Measurements from ENCODE around the gene SLC8A1. TPM values are rescaled to one million over a fixed set of nuclear protein-coding genes. Genes with fewer than 3 reads are reported as not detected.

SLC8A1 gene
- total RNA-seq, 6 donors from 2014 or later, result 21.8 to 58.6 (median 25.3) TPM

DNA sequence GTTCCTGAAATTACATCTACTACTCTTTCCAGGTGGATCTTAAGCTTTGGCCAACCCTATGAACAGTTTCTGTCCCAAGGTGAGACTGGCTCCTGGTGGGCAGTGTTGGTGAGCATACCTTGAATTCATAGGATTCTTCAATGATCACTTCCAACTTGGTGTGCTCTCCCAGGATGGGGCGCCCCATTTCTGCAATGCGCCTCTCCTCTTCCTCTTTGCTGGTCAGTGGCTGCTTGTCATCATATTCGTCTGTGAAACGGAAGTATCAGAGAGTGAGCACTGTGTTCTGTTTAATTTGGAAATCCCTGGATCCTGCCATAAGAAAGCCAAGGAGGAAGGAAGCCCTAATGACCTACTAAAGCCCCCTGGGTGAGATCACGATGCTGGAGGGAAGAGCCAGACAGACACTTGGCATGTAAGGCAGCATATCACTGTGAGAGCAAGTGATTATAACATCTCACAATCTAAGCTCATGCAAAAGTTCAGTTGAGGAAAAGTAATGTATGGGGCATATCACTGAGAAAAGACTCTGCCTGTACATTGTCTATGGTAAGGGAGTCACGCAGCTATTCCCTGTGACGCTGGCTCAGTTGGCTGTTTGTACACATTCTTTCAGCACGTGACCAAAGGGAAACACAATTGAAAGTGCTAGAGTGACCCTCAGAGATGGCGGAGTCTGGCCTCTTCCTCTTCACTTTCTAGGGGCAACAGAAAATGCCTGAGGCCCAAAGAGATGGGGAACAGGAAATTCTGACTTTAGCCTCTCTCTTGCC lies 287.0 kb downstream of the SLC8A1 start:
- no peak for TF ChIP-seq CTCF (IDR thresholded peaks at IDR 0.05)
- TF ChIP-seq POLR2AphosphoS5 (IDR thresholded peaks at IDR 0.05), result peak in 1 of 2 donors; percentile 14
- no peaks in the 10 kb centered on the region for H3K27me3 ChIP-seq
- peak overlapping the region in 3 of 4 donors; percentile 2 to 30 (median 28) for H3K27ac ChIP-seq
- H3K36me3 ChIP-seq, result no peaks in the 10 kb centered on the region
- peaks cover 3 to 5% (median 5%) of the 10 kb centered on the region in 4 donors for H3K4me1 ChIP-seq
- H3K9me3 ChIP-seq, result no peaks in the 10 kb centered on the region
- no peak overlapping the region for H3K4me3 ChIP-seq
- 41 to 53% methylated on average over 9 of the region's 9 CpGs for WGBS, 2 donors
- ATAC-seq (ENCODE audit: low FRiP score in 2 of 2) (peak; percentile 34 to 35), DNase-seq (no peak)

DNA sequence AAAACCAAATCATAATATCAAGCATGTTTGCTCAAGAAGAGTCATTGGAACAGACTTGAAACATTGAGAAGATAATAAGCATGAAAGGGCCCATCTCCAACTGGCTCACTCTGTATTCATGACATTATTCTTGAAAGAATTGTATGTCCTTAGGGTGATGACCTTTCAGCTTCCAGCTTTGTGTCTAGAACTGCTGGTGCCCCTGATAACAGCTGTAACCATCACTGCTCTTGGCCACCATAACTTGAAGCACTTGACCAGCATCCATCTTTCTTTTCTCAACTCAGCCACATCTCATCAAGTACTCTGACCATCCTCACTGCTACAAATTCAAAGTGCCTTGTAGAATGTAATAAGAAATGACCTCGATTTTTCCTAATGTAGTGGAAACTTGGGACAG lies 289.9 kb downstream of the SLC8A1 start:
- ATAC-seq (ENCODE audit: low FRiP score in 2 of 2), result no peak
- WGBS, 2 donors, result 63 to 64% methylated on average over 1 of the region's 1 CpG

GRCh38 chr2:40160751-40161218 lies 291.1 kb downstream of the SLC8A1 start:
- DNase-seq (no peak), ATAC-seq (ENCODE audit: low FRiP score in 2 of 2) (no peak)
- H3K27ac ChIP-seq, result peak overlapping the region in 1 of 4 donors; percentile 23
- H3K27me3 ChIP-seq, result no peaks in the 10 kb centered on the region
- 68 to 75% methylated on average over 2 of the region's 2 CpGs for whole genome bisulfite sequencing, 2 donors
- no peaks in the 10 kb centered on the region for H3K36me3 ChIP-seq
- peaks cover 2 to 5% (median 4%) of the 10 kb centered on the region in 4 donors for H3K4me1 ChIP-seq
- TF ChIP-seq EP300 (IDR thresholded peaks at IDR 0.05), result no peak
- TF ChIP-seq CTCF (IDR thresholded peaks at IDR 0.05), result no peak
- TF ChIP-seq POLR2A (IDR thresholded peaks at IDR 0.05), result no peak
- TF ChIP-seq POLR2AphosphoS5 (IDR thresholded peaks at IDR 0.05), result no peak
- no peaks in the 10 kb centered on the region for H3K9me3 ChIP-seq
- H3K4me3 ChIP-seq, result no peak overlapping the region

More for the DNA sequence above, 289.9 kb downstream of the SLC8A1 start:
- Histone ChIP-seq H3K27ac (no peak overlapping the region), H3K27me3 (no peaks in the 10 kb centered on the region), H3K4me1 (peaks cover 3 to 5% (median 5%) of the 10 kb centered on the region in 4 donors), H3K36me3 (no peaks in the 10 kb centered on the region), H3K9me3 (no peaks in the 10 kb centered on the region), H3K4me3 (no peak overlapping the region)
- no peak for TF ChIP-seq CTCF (IDR thresholded peaks at IDR 0.05)
- no peak for TF ChIP-seq POLR2A (IDR thresholded peaks at IDR 0.05)
- no peak for TF ChIP-seq POLR2AphosphoS5 (IDR thresholded peaks at IDR 0.05)
- no peak for TF ChIP-seq EP300 (IDR thresholded peaks at IDR 0.05)
- DNase-seq, result no peak

- H3K9me3 ChIP-seq, result no peaks in the 10 kb centered on the region
- H3K27me3 ChIP-seq, result no peaks in the 10 kb centered on the region
- WGBS, 2 donors, result 88 to 91% methylated on average over 2 of the region's 2 CpGs
- H3K27ac ChIP-seq, result no peak overlapping the region
- H3K36me3 ChIP-seq, result no peaks in the 10 kb centered on the region
- DNase-seq (no peak), ATAC-seq (ENCODE audit: low FRiP score in 2 of 2) (no peak)
- H3K4me3 ChIP-seq, result no peak overlapping the region
- no peak for TF ChIP-seq POLR2A (IDR thresholded peaks at IDR 0.05)
- no peak for TF ChIP-seq POLR2AphosphoS5 (IDR thresholded peaks at IDR 0.05)
- TF ChIP-seq CTCF (IDR thresholded peaks at IDR 0.05), result no peak
- no peak for TF ChIP-seq EP300 (IDR thresholded peaks at IDR 0.05)
- H3K4me1 ChIP-seq, result peaks cover 0 to 2% (median 0%) of the 10 kb centered on the region in 4 donors
Measured at GRCh38 chr2:40159333-40159732, 292.6 kb downstream of the SLC8A1 start.

GRCh38 chr2:40158781-40159180 lies 293.1 kb downstream of the SLC8A1 start:
- 89 to 91% methylated on average over 5 of the region's 5 CpGs for WGBS, 2 donors
- no peak for ATAC-seq (ENCODE audit: low FRiP score in 2 of 2)
- TF ChIP-seq EP300 (IDR thresholded peaks at IDR 0.05) (no peak), CTCF (IDR thresholded peaks at IDR 0.05) (no peak), POLR2AphosphoS5 (IDR thresholded peaks at IDR 0.05) (no peak), POLR2A (IDR thresholded peaks at IDR 0.05) (no peak)

More at GRCh38 chr2:40158781-40159180, 293.1 kb downstream of the SLC8A1 start:
- no peaks in the 10 kb centered on the region for H3K27me3 ChIP-seq
- DNase-seq, result no peak
- no peaks in the 10 kb centered on the region for H3K36me3 ChIP-seq
- no peak overlapping the region for H3K4me3 ChIP-seq
- no peaks in the 10 kb centered on the region for H3K9me3 ChIP-seq
- H3K27ac ChIP-seq, result no peak overlapping the region
- no peaks in the 10 kb centered on the region for H3K4me1 ChIP-seq

Measured in upper lobe of left lung (tissue), 6 donors.